CD8-positive, alpha-beta memory T cell (primary cell): ENCODE results near the gene CERKL. TPM values are rescaled to one million over a fixed set of nuclear protein-coding genes. Genes with fewer than 3 reads are reported as not detected.

Experiments
- CTCF ChIA-PET: fragments of 350-600 bp; sonication (Branson Sonifier 250); formaldehyde crosslinking; loops from one replicate; lab custom pipeline; 2021; ENCODE audit warnings: antibody characterized with exemption; lab: Charles Lee
- POLR2A ChIA-PET: fragments of 350-600 bp; sonication (Branson Sonifier 250); formaldehyde crosslinking; loops from one replicate; lab custom pipeline; 2021; ENCODE audit warnings: antibody characterized with exemption; lab: Charles Lee
- DNase-seq, 5 donors: peaks; one replicate each; pipeline versions ENCODE4 v3.0.0 to v3.0.0-alpha.2; 2020 to 2022; ENCODE audit warnings: mixed read lengths in 1 of 5
- H3K27ac ChIP-seq: one replicate; pipeline ENCODE4 v1.7.0; 2013; ENCODE audit warnings: low read depth, mild to moderate bottlenecking, low read length, moderate library complexity
- H3K27me3 ChIP-seq: 2 replicates; pipeline ENCODE4 v1.7.0; 2013; ENCODE audit warnings: low read length, mild to moderate bottlenecking; ENCODE audit not compliant: insufficient read depth, poor library complexity, severe bottlenecking
- H3K36me3 ChIP-seq: 2 replicates; pipeline ENCODE4 v1.7.0; 2013; ENCODE audit warnings: mild to moderate bottlenecking, low read length, moderate library complexity; ENCODE audit not compliant: insufficient read depth
- H3K4me1 ChIP-seq: 2 replicates; pipeline ENCODE4 v1.7.0; 2013; ENCODE audit warnings: mild to moderate bottlenecking, low read length, moderate library complexity; ENCODE audit not compliant: insufficient read depth
- H3K4me3 ChIP-seq: 2 replicates; pipeline ENCODE4 v1.7.0; 2013; ENCODE audit warnings: mild to moderate bottlenecking, low read length
- H3K9me3 ChIP-seq: 2 replicates; pipeline ENCODE4 v1.7.0; 2013; ENCODE audit warnings: mild to moderate bottlenecking, low read length
- H3K27ac Mint-ChIP-seq, 8 donors: one replicate each; pipeline ENCODE4 v1.8.0; 2020 to 2021; ENCODE audit warnings: mixed read lengths in 8 of 8, mild to moderate bottlenecking in 6 of 8, inconsistent platforms in 3 of 8, moderate library complexity in 3 of 8
- H3K27me3 Mint-ChIP-seq, 2 donors: one replicate each; pipeline ENCODE4 v1.8.0; 2020 to 2021; ENCODE audit warnings: mixed read lengths in 2 of 2, mild to moderate bottlenecking in 1 of 2, moderate library complexity in 1 of 2
- H3K36me3 Mint-ChIP-seq, 3 donors: one replicate each; pipeline ENCODE4 v1.8.0; 2020 to 2021; ENCODE audit warnings: mixed read lengths in 3 of 3, inconsistent platforms in 1 of 3, mild to moderate bottlenecking in 1 of 3
- H3K4me1 Mint-ChIP-seq, 3 donors: one replicate each; pipeline ENCODE4 v1.8.0; 2020 to 2021; ENCODE audit warnings: mixed read lengths in 3 of 3, inconsistent platforms in 1 of 3, mild to moderate bottlenecking in 1 of 3
- H3K4me3 Mint-ChIP-seq, 7 donors: one replicate each; pipeline ENCODE4 v1.8.0; 2020 to 2021; ENCODE audit warnings: mixed read lengths in 7 of 7, mild to moderate bottlenecking in 6 of 7, moderate library complexity in 4 of 7, inconsistent platforms in 2 of 7
- H3K9me3 Mint-ChIP-seq, 5 donors: one replicate each; pipeline ENCODE4 v1.8.0; 2020 to 2022; ENCODE audit warnings: mixed read lengths in 5 of 5, mild to moderate bottlenecking in 3 of 5, moderate library complexity in 2 of 5, inconsistent platforms in 1 of 5
- polyA plus RNA-seq: library from polyadenylated mRNA; unstranded; fragments of 300-500 nt; fragmentation: Illumina TruSeq; gene quantifications from one replicate; pipeline ENCODE4 v1.2.3, GENCODE V29; 2021
- total RNA-seq, 2 experiments: library from RNA; stranded (reverse); gene quantifications; one replicate each; pipeline ENCODE4 v1.2.3, GENCODE V29; 2021

CERKL gene
- total and polyA plus RNA-seq, 3 experiments from 2014 or later = 31.9 TPM; not detected in 2

DNA sequence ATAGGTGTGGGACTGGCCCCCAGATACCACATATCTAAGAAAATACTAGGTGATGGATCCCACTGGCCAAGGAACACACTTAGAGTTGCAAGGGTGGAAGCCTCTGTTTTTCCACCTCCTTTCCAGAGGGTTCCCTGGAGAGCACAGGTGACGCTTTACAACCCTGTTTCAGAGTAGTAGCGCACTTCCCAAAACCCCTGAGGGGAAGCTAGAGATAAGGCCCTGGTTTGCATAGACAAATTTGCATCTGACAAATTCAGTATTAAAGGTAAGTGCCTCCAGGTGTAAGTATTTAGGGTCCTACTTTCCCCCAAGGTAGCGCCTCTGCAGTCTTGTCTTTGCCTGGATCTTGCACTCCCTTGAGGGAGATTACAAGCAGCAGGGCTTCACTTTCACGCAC, 474 bp upstream of the CERKL start:
- peaks cover 42 to 67% of the 10 kb centered on the region in 2 donors for H3K27me3 Mint-ChIP-seq
- H3K4me3 Mint-ChIP-seq = peak overlapping the region; percentile 40 to 79 (median 73)
- Histone ChIP-seq H3K9me3 (no peaks in the 10 kb centered on the region), H3K4me3 (no peak overlapping the region), H3K36me3 (no peaks in the 10 kb centered on the region), H3K27ac (no peak overlapping the region), H3K27me3 (peaks cover 7% of the 10 kb centered on the region), H3K4me1 (peaks cover 3% of the 10 kb centered on the region)
- ChIA-PET CTCF (interaction anchor here (0.7 kb wide), 1 partner anchor 316 kb away, joined by 4 read pairs; no protein-coding TSS in a partner anchor), POLR2A (no interaction called here)
- no peak for DNase-seq
- H3K36me3 Mint-ChIP-seq = no peaks in the 10 kb centered on the region
- peaks cover 7 to 12% (median 12%) of the 10 kb centered on the region in 3 donors for H3K4me1 Mint-ChIP-seq
- no peaks in the 10 kb centered on the region for H3K9me3 Mint-ChIP-seq
- H3K27ac Mint-ChIP-seq = no peak overlapping the region

- H3K9me3 ChIP-seq = no peaks in the 10 kb centered on the region
- no peaks in the 10 kb centered on the region for H3K36me3 ChIP-seq
- H3K4me3 ChIP-seq = no peak overlapping the region
- peaks cover 7% of the 10 kb centered on the region for H3K27me3 ChIP-seq
- no peak overlapping the region for H3K27ac ChIP-seq
- Mint-ChIP-seq H3K9me3 (no peaks in the 10 kb centered on the region), H3K4me3 (no peak overlapping the region), H3K36me3 (no peaks in the 10 kb centered on the region), H3K4me1 (peaks cover 7 to 12% (median 12%) of the 10 kb centered on the region in 3 donors), H3K27me3 (peaks cover 38 to 78% of the 10 kb centered on the region in 2 donors), H3K27ac (no peak overlapping the region)
- ChIA-PET POLR2A (no interaction called here), CTCF (no interaction called here)
- peaks cover 3% of the 10 kb centered on the region for H3K4me1 ChIP-seq
- no peak for DNase-seq
Observed at GRCh38 chr2:181655519-181655918, 1.4 kb downstream of the CERKL start.

DNA sequence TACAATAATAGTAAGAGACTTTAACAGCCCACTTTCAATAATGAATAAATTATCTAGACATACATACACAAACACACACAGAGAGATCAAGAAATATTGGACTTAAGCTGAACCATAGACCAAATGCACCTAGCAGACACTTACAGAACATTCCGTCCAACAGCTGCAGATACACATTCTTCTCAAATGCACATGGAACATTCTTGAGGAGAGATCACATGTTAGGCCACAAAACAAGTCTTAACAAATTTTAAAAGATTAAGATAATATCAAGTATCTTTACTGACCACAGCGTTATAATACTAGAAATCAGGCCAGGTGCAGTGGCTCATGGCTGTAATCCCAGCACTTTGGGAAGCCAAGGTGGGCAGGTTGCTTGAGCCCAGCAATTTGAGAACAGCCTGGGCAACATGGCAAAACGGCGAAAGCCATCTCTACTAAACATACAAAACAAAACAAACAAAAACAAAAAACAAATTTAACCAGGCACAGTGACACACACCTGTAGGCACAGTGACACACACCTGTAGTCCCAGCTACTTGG, 7.4 kb downstream of the CERKL start:
- POLR2A ChIA-PET = no interaction called here

GRCh38 chr2:181648478-181649155, 8.3 kb downstream of the CERKL start:
- Mint-ChIP-seq H3K27me3 (peaks cover 11 to 81% of the 10 kb centered on the region in 2 donors), H3K36me3 (no peaks in the 10 kb centered on the region), H3K27ac (no peak overlapping the region), H3K4me1 (no peaks in the 10 kb centered on the region), H3K4me3 (no peak overlapping the region), H3K9me3 (peaks cover 0 to 4% (median 0%) of the 10 kb centered on the region in 5 donors)
- Histone ChIP-seq H3K9me3 (no peaks in the 10 kb centered on the region), H3K4me3 (no peak overlapping the region), H3K36me3 (no peaks in the 10 kb centered on the region), H3K27ac (no peak overlapping the region), H3K27me3 (peaks cover 7% of the 10 kb centered on the region), H3K4me1 (no peaks in the 10 kb centered on the region)
- DNase-seq = no peak
- POLR2A ChIA-PET = no interaction called here
- CTCF ChIA-PET = no interaction called here

More for the DNA sequence above, 7.4 kb downstream of the CERKL start:
- no peaks in the 10 kb centered on the region for H3K4me1 ChIP-seq
- no peak overlapping the region for H3K27ac ChIP-seq
- no peak overlapping the region for H3K4me3 ChIP-seq
- H3K9me3 ChIP-seq = no peaks in the 10 kb centered on the region
- Mint-ChIP-seq H3K36me3 (no peaks in the 10 kb centered on the region), H3K4me1 (no peaks in the 10 kb centered on the region), H3K9me3 (peaks cover 0 to 4% (median 0%) of the 10 kb centered on the region in 5 donors), H3K4me3 (no peak overlapping the region), H3K27me3 (peaks cover 13 to 75% of the 10 kb centered on the region in 2 donors), H3K27ac (no peak overlapping the region)
- DNase-seq = no peak
- H3K36me3 ChIP-seq = no peaks in the 10 kb centered on the region
- CTCF ChIA-PET = no interaction called here
- H3K27me3 ChIP-seq = peaks cover 7% of the 10 kb centered on the region

DNA sequence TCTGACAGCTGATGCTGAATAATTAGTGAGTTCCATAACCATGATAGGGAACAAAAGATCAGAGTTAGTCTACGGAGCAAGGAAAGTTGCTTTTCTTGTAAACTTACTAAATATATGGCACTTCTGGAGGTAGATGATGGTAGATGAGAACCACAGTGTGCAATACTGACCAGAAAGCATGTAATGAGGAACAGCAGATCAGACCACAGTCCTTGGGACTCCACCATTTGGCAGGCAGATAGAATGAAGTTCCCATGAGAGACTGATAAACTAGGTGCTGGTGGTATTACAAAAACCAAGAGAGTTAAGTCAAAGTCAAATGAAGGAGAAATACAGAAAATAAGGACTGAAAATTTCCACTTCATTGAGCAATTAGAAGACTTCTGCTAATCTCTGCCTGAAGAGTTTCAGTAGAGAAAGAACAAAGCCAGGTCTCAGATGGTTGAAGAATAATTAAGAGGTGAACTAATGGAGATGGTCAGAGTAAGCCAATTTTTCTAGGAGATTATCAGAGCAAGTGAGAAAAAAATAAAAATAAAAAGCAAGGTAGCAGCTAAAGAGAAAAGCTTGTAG, 10.4 kb downstream of the CERKL start:
- H3K36me3 ChIP-seq = no peaks in the 10 kb centered on the region
- Mint-ChIP-seq H3K27ac (no peak overlapping the region), H3K36me3 (no peaks in the 10 kb centered on the region), H3K27me3 (peaks cover 7 to 73% of the 10 kb centered on the region in 2 donors), H3K9me3 (peaks cover 0 to 4% (median 0%) of the 10 kb centered on the region in 5 donors), H3K4me3 (no peak overlapping the region), H3K4me1 (no peaks in the 10 kb centered on the region)
- no peak overlapping the region for H3K4me3 ChIP-seq
- H3K27me3 ChIP-seq = peaks cover 7% of the 10 kb centered on the region
- H3K27ac ChIP-seq = no peak overlapping the region
- no peak for DNase-seq
- H3K4me1 ChIP-seq = no peaks in the 10 kb centered on the region
- ChIA-PET CTCF (no interaction called here), POLR2A (no interaction called here)
- H3K9me3 ChIP-seq = no peaks in the 10 kb centered on the region

- H3K4me3 Mint-ChIP-seq = no peak overlapping the region
- H3K4me1 ChIP-seq = no peaks in the 10 kb centered on the region
- peaks cover 0 to 4% (median 0%) of the 10 kb centered on the region in 5 donors for H3K9me3 Mint-ChIP-seq
- no peaks in the 10 kb centered on the region for H3K36me3 Mint-ChIP-seq
- no peak overlapping the region for H3K4me3 ChIP-seq
- no peak overlapping the region for H3K27ac ChIP-seq
- POLR2A ChIA-PET = no interaction called here
- H3K9me3 ChIP-seq = no peaks in the 10 kb centered on the region
- DNase-seq = no peak
- peaks cover 7% of the 10 kb centered on the region for H3K27me3 ChIP-seq
- H3K27ac Mint-ChIP-seq = no peak overlapping the region
- CTCF ChIA-PET = no interaction called here
- H3K36me3 ChIP-seq = no peaks in the 10 kb centered on the region
- H3K27me3 Mint-ChIP-seq = peaks cover 16 to 63% of the 10 kb centered on the region in 2 donors
- no peaks in the 10 kb centered on the region for H3K4me1 Mint-ChIP-seq
Observed at GRCh38 chr2:181643151-181643550, 13.8 kb downstream of the CERKL start.

GRCh38 chr2:181642086-181642485, 14.8 kb downstream of the CERKL start:
- peaks cover 7% of the 10 kb centered on the region for H3K27me3 ChIP-seq

DNA sequence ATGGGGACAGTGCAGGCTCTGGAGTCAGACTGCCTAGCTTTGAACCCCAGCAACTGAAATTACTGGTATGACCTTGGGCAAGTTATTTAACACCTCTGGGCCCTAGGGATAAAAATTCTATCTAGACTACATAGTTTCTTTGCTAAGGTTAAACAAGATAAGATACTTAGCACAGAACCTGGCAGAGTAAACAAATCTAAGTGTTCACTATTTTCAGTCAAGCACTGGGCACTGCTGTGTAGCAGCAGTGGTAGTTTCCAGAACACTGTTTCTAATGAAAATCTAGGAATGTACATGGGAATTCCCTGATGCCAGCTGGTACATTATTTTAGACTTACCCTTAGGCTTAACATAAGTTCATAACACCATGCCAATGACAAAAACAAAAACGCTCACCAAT, 17.2 kb downstream of the CERKL start:
- H3K4me1 Mint-ChIP-seq = no peaks in the 10 kb centered on the region
- H3K27ac ChIP-seq = no peak overlapping the region
- ChIA-PET CTCF (no interaction called here), POLR2A (no interaction called here)
- no peaks in the 10 kb centered on the region for H3K27me3 ChIP-seq
- H3K9me3 ChIP-seq = no peaks in the 10 kb centered on the region
- H3K4me1 ChIP-seq = no peaks in the 10 kb centered on the region
- H3K9me3 Mint-ChIP-seq = no peaks in the 10 kb centered on the region
- no peaks in the 10 kb centered on the region for H3K36me3 Mint-ChIP-seq
- H3K36me3 ChIP-seq = no peaks in the 10 kb centered on the region
- DNase-seq = no peak
- H3K4me3 ChIP-seq = no peak overlapping the region
- H3K27ac Mint-ChIP-seq = no peak overlapping the region
- H3K4me3 Mint-ChIP-seq = no peak overlapping the region
- peaks cover 11 to 43% of the 10 kb centered on the region in 2 donors for H3K27me3 Mint-ChIP-seq

More at GRCh38 chr2:181642086-181642485, 14.8 kb downstream of the CERKL start:
- Histone ChIP-seq H3K4me1 (no peaks in the 10 kb centered on the region), H3K9me3 (no peaks in the 10 kb centered on the region), H3K27ac (no peak overlapping the region), H3K36me3 (no peaks in the 10 kb centered on the region), H3K4me3 (no peak overlapping the region)
- ChIA-PET CTCF (no interaction called here), POLR2A (no interaction called here)
- no peak overlapping the region for H3K27ac Mint-ChIP-seq
- H3K36me3 Mint-ChIP-seq = no peaks in the 10 kb centered on the region
- H3K4me3 Mint-ChIP-seq = no peak overlapping the region
- DNase-seq = no peak
- no peaks in the 10 kb centered on the region for H3K4me1 Mint-ChIP-seq
- no peaks in the 10 kb centered on the region for H3K9me3 Mint-ChIP-seq
- peaks cover 16 to 53% of the 10 kb centered on the region in 2 donors for H3K27me3 Mint-ChIP-seq
